SK-N-SH treated with all-trans-retinoic acid at 6 μM for 48 hours (cell line): ENCODE data around the gene ATP8A2.

Experiments
- OSR1 ChIP-seq: fragments of 250-450 bp; sonication (Bioruptor Pico); IDR thresholded peaks from 2 replicates; pipeline ENCODE4 v1.8.0; 2022; ENCODE audit warnings: moderate library complexity, mild to moderate bottlenecking, inconsistent platforms
- RARB ChIP-seq: fragments of 250-450 bp; sonication (Bioruptor Pico); IDR thresholded peaks from 2 replicates; pipeline ENCODE4 v1.8.0; 2021; ENCODE audit warnings: mild to moderate bottlenecking, moderate library complexity
- ZFP3 ChIP-seq: fragments of 250-450 bp; sonication (Bioruptor Pico); IDR thresholded peaks from 2 replicates; pipeline ENCODE4 v1.5.0; 2020; ENCODE audit warnings: mild to moderate bottlenecking, moderate library complexity
- ZNF70 ChIP-seq: fragments of 450-650 bp; formaldehyde crosslinking; IDR thresholded peaks from 2 replicates; pipeline ENCODE4 v1.5.0; 2020; ENCODE audit warnings: mild to moderate bottlenecking, moderate library complexity
- TF ChIP-seq, protein P1 (sequence below): fragments of 250-450 bp; sonication (Bioruptor Pico); IDR thresholded peaks from 2 replicates; pipeline ENCODE4 v1.8.0; 2020; ENCODE audit warnings: mild to moderate bottlenecking, moderate library complexity, borderline replicate concordance
- TF ChIP-seq, protein P2 (sequence below): fragments of 250-450 bp; sonication (Bioruptor Pico); IDR thresholded peaks from 2 replicates; pipeline ENCODE4 v1.5.1; 2020; ENCODE audit warnings: low read depth, mild to moderate bottlenecking, moderate library complexity

DNA sequence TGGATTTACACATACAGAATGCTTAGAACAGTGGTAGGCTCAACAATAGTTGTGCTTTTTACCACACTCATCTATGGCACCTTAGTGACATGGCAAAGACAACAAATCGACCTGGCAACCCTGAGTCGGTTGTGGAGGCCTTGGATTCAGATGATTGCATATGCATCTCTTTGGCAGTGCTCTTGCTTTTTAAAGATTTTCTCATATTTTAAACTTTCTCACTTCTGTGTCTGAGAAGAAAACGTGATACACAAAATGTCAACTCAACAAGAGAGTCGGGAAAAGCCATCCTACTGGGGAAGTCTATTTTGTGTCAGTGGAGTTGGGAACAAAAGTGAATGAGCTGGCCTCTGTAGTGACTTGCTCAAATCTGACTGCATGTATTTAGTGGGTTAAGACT is 85.8 kb downstream of the ATP8A2 start:
- TF ChIP-seq OSR1 (CRISPR knock-in tag) (no peak), ZFP3 (CRISPR knock-in tag) (no peak), ZNF70 (CRISPR knock-in tag) (no peak), RARB (no peak)
- TF ChIP-seq, protein P1, sequence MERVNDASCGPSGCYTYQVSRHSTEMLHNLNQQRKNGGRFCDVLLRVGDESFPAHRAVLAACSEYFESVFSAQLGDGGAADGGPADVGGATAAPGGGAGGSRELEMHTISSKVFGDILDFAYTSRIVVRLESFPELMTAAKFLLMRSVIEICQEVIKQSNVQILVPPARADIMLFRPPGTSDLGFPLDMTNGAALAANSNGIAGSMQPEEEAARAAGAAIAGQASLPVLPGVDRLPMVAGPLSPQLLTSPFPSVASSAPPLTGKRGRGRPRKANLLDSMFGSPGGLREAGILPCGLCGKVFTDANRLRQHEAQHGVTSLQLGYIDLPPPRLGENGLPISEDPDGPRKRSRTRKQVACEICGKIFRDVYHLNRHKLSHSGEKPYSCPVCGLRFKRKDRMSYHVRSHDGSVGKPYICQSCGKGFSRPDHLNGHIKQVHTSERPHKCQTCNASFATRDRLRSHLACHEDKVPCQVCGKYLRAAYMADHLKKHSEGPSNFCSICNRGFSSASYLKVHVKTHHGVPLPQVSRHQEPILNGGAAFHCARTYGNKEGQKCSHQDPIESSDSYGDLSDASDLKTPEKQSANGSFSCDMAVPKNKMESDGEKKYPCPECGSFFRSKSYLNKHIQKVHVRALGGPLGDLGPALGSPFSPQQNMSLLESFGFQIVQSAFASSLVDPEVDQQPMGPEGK (CRISPR knock-in tag), result no peak
- TF ChIP-seq, protein P2, sequence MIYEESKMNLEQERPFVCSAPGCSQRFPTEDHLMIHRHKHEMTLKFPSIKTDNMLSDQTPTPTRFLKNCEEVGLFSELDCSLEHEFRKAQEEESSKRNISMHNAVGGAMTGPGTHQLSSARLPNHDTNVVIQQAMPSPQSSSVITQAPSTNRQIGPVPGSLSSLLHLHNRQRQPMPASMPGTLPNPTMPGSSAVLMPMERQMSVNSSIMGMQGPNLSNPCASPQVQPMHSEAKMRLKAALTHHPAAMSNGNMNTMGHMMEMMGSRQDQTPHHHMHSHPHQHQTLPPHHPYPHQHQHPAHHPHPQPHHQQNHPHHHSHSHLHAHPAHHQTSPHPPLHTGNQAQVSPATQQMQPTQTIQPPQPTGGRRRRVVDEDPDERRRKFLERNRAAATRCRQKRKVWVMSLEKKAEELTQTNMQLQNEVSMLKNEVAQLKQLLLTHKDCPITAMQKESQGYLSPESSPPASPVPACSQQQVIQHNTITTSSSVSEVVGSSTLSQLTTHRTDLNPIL (CRISPR knock-in tag), result no peak
